Keratinocyte (primary cell): ENCODE results near the gene SSTR5.

ENCODE experiments used
- EZH2 ChIP-seq: IDR thresholded peaks from one replicate; pipeline ENCODE4 v1.6.1; 2012; ENCODE audit warnings: inconsistent platforms, mild to moderate bottlenecking, low read length, moderate library complexity
- TF ChIP-seq, protein P1 (sequence below), 3 experiments: IDR thresholded peaks in 1 of 3; conservative IDR thresholded peaks in 1 of 3; optimal IDR thresholded peaks in 1 of 3; 2 replicates in 2 of 3; 3 replicates in 1 of 3; pipeline versions ENCODE3 to v1.5.1; 2011; ENCODE audit warnings: low read length in 3 of 3, mild to moderate bottlenecking in 3 of 3, moderate library complexity in 2 of 3, control low read depth in 1 of 3, inconsistent platforms in 1 of 3; ENCODE audit not compliant: insufficient read depth in 2 of 3; ENCODE audit errors: extremely low read depth in 1 of 3

DNA sequence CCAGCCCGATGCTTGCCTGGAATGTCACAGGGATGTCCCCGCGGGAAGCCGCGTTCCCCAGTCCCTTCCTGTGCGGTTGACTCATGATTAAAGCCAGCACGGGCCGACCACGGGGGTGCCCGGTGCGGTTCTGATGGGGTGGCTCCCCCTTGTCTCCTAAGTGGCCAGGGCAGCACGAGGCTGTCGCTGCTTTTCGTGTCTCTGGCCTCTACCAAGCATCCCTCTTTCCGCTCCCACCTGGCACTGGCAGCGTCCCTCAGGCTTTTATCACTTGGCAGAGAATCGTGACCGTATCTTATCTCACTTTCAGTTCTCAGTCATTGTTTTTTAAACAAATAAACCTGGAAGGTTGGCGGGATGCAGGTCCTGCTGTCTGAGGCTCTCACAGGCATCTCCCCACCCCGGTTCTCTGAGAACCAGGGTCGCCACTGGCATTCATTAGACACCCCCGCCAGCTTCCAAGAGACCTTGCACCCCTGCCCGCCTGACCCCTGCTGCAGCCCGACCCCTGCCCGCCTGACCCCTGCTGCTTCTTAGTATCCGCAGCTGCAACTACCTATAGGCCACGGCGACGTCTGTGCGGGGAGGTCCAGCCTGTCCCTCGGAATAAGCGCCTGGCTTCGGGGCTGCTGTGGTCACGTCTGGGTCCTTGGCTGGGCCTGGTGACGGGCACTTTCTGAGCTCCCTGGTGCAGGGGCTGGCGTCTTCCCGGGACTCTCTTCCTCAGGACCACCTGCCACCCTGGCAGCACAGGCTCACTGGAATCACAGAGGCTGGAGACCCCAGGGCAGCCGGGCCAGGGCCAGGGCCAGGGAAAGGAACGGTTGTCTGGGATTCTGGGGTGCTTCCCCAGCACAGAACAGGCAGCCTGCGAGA, 16.0 kb downstream of the SSTR5 start:
- TF ChIP-seq, protein P1, sequence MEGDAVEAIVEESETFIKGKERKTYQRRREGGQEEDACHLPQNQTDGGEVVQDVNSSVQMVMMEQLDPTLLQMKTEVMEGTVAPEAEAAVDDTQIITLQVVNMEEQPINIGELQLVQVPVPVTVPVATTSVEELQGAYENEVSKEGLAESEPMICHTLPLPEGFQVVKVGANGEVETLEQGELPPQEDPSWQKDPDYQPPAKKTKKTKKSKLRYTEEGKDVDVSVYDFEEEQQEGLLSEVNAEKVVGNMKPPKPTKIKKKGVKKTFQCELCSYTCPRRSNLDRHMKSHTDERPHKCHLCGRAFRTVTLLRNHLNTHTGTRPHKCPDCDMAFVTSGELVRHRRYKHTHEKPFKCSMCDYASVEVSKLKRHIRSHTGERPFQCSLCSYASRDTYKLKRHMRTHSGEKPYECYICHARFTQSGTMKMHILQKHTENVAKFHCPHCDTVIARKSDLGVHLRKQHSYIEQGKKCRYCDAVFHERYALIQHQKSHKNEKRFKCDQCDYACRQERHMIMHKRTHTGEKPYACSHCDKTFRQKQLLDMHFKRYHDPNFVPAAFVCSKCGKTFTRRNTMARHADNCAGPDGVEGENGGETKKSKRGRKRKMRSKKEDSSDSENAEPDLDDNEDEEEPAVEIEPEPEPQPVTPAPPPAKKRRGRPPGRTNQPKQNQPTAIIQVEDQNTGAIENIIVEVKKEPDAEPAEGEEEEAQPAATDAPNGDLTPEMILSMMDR (optimal IDR thresholded peaks at IDR 0.05 in 1 of 3, IDR thresholded peaks at IDR 0.05 in 1 of 3, conservative IDR thresholded peaks at IDR 0.05 in 1 of 3; ENCODE audit: extremely low read depth in 1 of 3, insufficient read depth in 2 of 3, low read length in 3 of 3), result no peak
- TF ChIP-seq EZH2, result no peak
